Stimulated activated CD8-positive, alpha-beta memory T cell treated with anti-CD3 and anti-CD28 coated beads, Interleukin-15, amount 100 ng/mL, for 4 hours (primary cell): ENCODE results near the gene LPP.

ENCODE experiments used
- DNase-seq, 2 donors: peaks; one replicate each; pipeline ENCODE4 v3.0.0-alpha.2; 2020; ENCODE audit warnings: low read depth in 2 of 2

The LPP gene

GRCh38 chr3:188272481-188273372 lies 118.8 kb downstream of the LPP start:
- DNase-seq, result no peak

GRCh38 chr3:188274249-188274915 lies 120.4 kb downstream of the LPP start:
- DNase-seq, result no peak

GRCh38 chr3:188276375-188276774 lies 122.4 kb downstream of the LPP start:
- no peak for DNase-seq

GRCh38 chr3:188278717-188279324 lies 124.9 kb downstream of the LPP start:
- DNase-seq, result no peak

GRCh38 chr3:188279502-188280335 lies 125.8 kb downstream of the LPP start:
- DNase-seq, result no peak

- DNase-seq, result no peak
Observed at GRCh38 chr3:188280627-188281026, 126.7 kb downstream of the LPP start.

- no peak for DNase-seq
Observed at GRCh38 chr3:188282871-188283270, 128.9 kb downstream of the LPP start.

- DNase-seq, result no peak
Observed at GRCh38 chr3:188283347-188283746, 129.4 kb downstream of the LPP start.

GRCh38 chr3:188284455-188285212 lies 130.7 kb downstream of the LPP start:
- DNase-seq, result no peak

- no peak for DNase-seq
Observed at GRCh38 chr3:188286087-188286513, 132.1 kb downstream of the LPP start.

- DNase-seq, result no peak
Observed at GRCh38 chr3:188287339-188287738, 133.4 kb downstream of the LPP start.

GRCh38 chr3:188287762-188288505 lies 134.0 kb downstream of the LPP start:
- DNase-seq, result no peak

GRCh38 chr3:188292251-188292650 lies 138.3 kb downstream of the LPP start:
- DNase-seq, result no peak

- no peak for DNase-seq
Observed at GRCh38 chr3:188292827-188293226, 138.9 kb downstream of the LPP start.

GRCh38 chr3:188294113-188294512 lies 140.2 kb downstream of the LPP start:
- DNase-seq, result no peak

- no peak for DNase-seq
Observed at GRCh38 chr3:188294823-188295487, 141.0 kb downstream of the LPP start.

- no peak for DNase-seq
Observed at GRCh38 chr3:188295876-188296275, 141.9 kb downstream of the LPP start.

- no peak for DNase-seq
Observed at GRCh38 chr3:188296761-188297612, 143.0 kb downstream of the LPP start.

- DNase-seq, result no peak
Observed at GRCh38 chr3:188298585-188298984, 144.6 kb downstream of the LPP start.
